Measurements from ENCODE around the gene APLF. TPM values are rescaled to one million over a fixed set of nuclear protein-coding genes. Genes with fewer than 3 reads are reported as not detected.

APLF gene
- polyA plus RNA-seq, 1 of the 3 experiments (the other 2 are of a cell fraction), result 1.1 TPM

GRCh38 chr2:68565273-68565672 is 97.9 kb downstream of the APLF start:
- no peaks in the 10 kb centered on the region for H3K9me2 ChIP-seq
- H3K4me3 ChIP-seq (ENCODE audit: low read depth in 2 of 2, low read length in 1 of 2), result no peak overlapping the region
- peaks cover 0 to 11% of the 10 kb centered on the region in 2 experiments; a peak in 1 of 4 replicates for H3K4me1 ChIP-seq (ENCODE audit: control insufficient read depth in 1 of 2, insufficient read depth in 2 of 2, low read depth in 1 of 2, low read length in 1 of 2)
- no peaks in the 10 kb centered on the region for H3F3A ChIP-seq (replicated peaks; ENCODE audit: insufficient read depth)
- H3K36me3 ChIP-seq (replicated peaks in 1 of 2; ENCODE audit: control insufficient read depth in 1 of 2, insufficient read depth in 2 of 2, low read length in 1 of 2), result peaks cover 0 to 8% of the 10 kb centered on the region in 2 experiments
- no peak overlapping the region for H3K9ac ChIP-seq
- no peaks in the 10 kb centered on the region for H3K27me3 ChIP-seq (ENCODE audit: insufficient read depth)
- TF ChIP-seq FOSL2 (IDR thresholded peaks at IDR 0.05; ENCODE audit: borderline replicate concordance, low read depth) (no peak), SMC3 (IDR thresholded peaks at IDR 0.05; ENCODE audit: low read depth, low read length) (no peak), GABPA (IDR thresholded peaks at IDR 0.05; ENCODE audit: low read depth) (no peak), EP300 (IDR thresholded peaks at IDR 0.05; ENCODE audit: borderline replicate concordance in 1 of 2, low read depth in 1 of 2, low read length in 1 of 2) (no peak), CTCF (IDR thresholded peaks at IDR 0.05) (no peak), NFIC (IDR thresholded peaks at IDR 0.05; ENCODE audit: borderline replicate concordance) (no peak), USF2 (IDR thresholded peaks at IDR 0.05; ENCODE audit: borderline replicate concordance, low read depth, low read length) (no peak), GATA2 (CRISPR knock-in tag; IDR thresholded peaks at IDR 0.05) (no peak), IRF3 (IDR thresholded peaks at IDR 0.05; ENCODE audit: low read depth, low read length) (no peak), SIN3A (IDR thresholded peaks at IDR 0.05; ENCODE audit: borderline replicate concordance, low read depth, low read length) (no peak), NRF1 (IDR thresholded peaks at IDR 0.05; ENCODE audit: low read depth, low read length) (no peak), TEAD4 (IDR thresholded peaks at IDR 0.05; ENCODE audit: borderline replicate concordance, insufficient read depth) (no peak), POLR2AphosphoS5 (IDR thresholded peaks at IDR 0.05; ENCODE audit: low read depth, low read length) (no peak), MXI1 (IDR thresholded peaks at IDR 0.05; ENCODE audit: low read depth, low read length) (no peak), TCF12 (IDR thresholded peaks at IDR 0.05) (no peak), PBX3 (IDR thresholded peaks at IDR 0.05) (no peak), RFX5 (IDR thresholded peaks at IDR 0.05; ENCODE audit: low read length) (no peak)
- POLR2A ChIA-PET, result interaction anchor here (0.6 kb wide), 1 partner anchor 71 kb away, joined by 3 read pairs; no protein-coding TSS in a partner anchor
- H3K79me2 ChIP-seq (ENCODE audit: insufficient read depth), result no peaks in the 10 kb centered on the region
- no peak overlapping the region for H3K4me2 ChIP-seq
- CTCF ChIA-PET, result interaction anchor here (1.6 kb wide), 1 partner anchor 30 kb away, joined by 9 read pairs; no protein-coding TSS in a partner anchor
- H3K27ac ChIP-seq (ENCODE audit: low read depth in 2 of 2, low read length in 1 of 2), result no peak overlapping the region
- no peaks in the 10 kb centered on the region for H4K20me1 ChIP-seq (ENCODE audit: insufficient read depth)
- DNase-seq, result no peak
- no peaks in the 10 kb centered on the region for H3K9me3 ChIP-seq
- no peak overlapping the region for H2AFZ ChIP-seq (ENCODE audit: low read depth)

Measured in SK-N-SH (cell line).